Femur (tissue), 1 donor: ENCODE data around the gene NSUN4.
A peak's percentile ranks its signal among the peaks of the same experiment; 100 is the strongest.
"Not testable (repeated sequence)": the region's sequence is repeated elsewhere in the genome, so short reads cannot be mapped to it uniquely, and the experiment has no call there.

Experiments
- DNase-seq: peaks from one replicate; pipeline ENCODE4 v3.0.0-alpha.2; 2017

NSUN4 gene

DNA sequence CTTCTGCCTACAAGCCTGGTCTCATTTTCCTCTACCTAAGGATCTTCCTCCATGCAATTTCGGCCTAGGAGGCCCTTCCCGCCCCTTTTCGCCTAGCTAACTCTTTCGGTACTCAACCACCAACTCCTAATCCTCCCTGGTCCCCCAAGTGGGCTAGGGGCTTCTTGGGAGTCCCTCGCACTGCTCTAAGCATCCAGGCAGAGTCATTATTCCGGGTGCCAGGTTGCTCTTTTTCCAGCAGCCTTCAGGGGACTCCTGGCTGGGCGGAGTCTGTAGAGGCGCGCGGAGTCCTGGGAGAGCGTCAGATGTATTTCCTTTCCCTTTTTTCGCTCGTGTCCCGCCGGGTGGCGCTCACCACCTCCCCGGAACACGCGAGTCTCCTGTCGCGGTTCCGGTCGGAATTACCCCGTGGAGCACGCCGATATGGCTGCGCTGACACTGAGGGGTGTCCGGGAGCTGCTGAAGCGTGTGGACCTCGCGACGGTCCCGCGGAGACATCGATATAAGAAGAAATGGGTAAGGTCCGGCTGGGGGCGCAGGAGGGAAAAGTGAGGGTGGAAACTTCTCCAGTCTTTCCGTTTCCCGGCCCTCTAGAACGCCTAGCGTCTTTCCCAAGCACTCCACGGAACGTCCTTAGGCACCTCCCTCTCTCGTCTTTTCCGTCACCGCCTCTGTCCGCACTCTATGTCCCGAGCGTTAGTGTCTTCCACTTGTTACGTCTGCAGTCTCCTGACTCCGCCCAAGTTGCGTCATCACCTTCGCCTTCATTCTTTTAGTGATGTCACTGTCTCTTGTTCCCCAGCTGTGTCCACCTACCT lies at the start of gene NSUN4:
Gene NSUN4, plus strand, starts transcription at position 404 of the 818 bp plus-strand sequence. Its CDS starts 20 bp downstream, at position 424.
- DNase-seq: peak; percentile 95

DNA sequence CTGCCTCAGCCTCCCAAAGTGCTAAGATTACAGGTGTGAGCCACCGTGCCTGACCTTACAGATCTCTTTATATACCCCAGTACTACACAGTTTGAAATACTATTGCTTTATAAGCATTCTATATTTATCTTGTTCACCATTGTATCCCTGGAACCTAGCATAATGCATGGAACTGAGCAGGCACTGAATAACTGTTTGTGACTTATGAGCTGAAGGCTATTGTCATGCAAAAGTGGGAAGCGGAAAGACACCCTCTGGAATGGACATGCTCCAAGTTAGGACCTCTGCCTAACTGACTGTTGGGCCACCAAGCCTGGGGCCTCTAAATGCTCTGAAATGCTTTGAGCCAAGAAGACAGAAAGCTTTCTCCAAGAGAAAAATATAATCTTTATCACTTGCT lies 45.3 kb upstream of the NSUN4 start:
- DNase-seq: no peak

DNA sequence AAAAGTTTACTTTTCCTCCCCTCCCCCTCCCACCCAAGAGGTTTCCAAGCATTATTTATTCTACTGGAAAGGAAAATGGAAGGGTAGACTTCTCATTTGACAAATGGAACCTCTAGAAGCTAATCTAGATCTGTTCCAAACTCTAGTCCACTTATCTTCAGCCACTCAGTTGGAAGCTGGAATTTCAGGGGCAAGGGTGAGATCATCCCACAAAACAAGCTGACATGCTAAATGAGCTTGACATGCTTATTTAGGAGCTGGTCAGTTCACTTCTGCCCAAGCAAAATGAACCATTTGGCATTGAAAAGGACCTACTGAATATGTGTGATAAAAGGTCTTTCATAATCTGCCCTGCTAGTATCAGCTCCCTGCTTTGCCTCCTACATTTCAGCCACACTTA lies 42.2 kb upstream of the NSUN4 start:
- no peak for DNase-seq

DNA sequence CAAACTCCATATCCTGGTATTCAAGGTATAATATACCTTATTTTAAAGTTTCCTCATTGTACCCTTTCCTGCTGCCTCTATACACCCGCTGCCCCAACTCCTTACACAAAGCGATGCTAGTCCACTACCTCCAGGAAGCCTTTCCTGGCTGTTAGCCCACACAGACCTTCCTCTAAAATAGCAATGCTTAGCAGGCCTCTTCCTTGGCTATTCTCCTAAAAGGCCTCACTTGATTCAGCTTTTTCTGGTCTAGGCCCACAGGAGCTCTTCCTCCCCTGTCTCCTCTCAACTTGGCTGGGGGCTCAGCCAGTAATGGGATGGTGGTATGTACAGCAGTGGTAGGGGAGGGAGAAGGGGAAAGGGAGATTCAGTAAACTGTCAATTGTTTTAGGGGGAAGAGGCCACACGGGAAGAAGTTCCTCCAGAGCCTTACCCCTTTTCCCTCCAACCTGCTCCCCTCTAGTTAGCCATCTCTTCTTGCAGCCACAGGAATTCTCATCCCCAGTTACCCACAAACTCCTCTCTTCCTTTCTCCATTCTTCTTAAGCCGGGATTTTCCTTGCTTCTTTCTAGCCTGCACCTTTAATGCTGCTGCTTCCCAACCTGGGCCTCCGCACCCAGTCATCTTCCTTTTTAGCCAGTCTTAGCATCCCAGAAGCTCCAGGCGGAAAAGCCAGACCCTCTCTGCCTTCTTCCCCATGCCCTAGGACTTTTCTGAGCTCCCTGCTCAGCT lies 39.8 kb upstream of the NSUN4 start:
- DNase-seq: peak; percentile 44

DNA sequence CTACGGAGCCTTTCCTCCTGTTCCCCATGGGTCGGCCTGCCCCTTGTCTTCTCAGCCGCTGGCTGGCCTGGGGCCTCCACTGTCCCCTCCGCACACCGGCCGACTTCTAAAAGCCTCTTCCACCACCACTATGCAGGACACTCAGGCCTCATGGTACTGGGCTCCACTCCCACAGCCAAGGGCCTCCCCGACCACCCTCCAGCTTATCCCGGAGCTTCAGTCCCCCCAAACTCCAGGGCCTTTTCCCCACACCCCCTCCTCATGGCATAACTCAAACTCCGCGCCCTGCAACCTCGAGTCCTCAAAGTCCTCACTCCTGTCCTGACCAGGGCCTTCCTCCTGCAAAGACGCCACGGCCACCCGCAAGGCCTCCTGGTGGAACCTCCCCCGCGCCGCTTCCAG lies 39.2 kb upstream of the NSUN4 start:
- DNase-seq: no peak

DNA sequence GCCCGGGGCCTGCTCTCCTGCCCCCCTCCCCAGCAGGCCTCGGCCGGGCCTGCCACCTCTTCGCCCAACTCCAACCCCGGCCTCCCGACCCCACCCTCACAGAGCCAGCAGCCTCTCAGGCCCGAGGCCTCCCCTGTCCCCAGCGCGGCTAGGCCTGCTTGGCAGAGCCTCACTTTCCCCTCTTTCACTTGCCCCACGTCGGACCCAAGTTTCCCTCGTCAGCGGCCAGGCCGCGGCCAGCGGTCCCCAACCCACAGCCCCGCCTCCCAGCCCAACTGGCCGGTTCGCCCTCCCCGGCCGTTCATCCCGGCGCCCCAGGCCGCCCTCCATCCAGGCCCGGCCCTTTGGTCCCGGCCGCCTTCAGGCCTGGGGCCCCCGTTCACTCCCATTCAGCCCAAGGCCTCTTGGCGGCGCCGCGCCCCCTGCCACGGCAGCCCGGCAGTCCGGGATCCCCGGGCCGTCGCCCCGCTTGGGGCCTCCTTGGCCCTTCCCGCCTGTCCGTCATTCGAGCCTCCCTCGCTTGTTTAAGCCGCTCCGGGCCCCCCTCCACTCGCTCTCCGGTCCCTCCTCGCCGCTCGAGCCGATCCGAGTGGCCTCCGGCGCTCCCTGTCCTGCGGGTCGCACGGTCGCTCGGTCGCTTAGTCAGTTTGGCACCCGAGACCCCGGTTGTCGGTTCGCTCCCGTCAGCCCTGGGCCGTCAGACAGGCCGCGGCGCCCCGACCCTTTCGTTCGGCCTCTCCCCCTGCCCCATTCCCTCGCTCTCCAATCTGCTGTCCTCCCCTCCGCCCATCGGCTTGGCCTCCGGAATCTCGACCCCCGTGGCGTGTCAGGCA lies 38.6 kb upstream of the NSUN4 start:
- peak; percentile 72 for DNase-seq

DNA sequence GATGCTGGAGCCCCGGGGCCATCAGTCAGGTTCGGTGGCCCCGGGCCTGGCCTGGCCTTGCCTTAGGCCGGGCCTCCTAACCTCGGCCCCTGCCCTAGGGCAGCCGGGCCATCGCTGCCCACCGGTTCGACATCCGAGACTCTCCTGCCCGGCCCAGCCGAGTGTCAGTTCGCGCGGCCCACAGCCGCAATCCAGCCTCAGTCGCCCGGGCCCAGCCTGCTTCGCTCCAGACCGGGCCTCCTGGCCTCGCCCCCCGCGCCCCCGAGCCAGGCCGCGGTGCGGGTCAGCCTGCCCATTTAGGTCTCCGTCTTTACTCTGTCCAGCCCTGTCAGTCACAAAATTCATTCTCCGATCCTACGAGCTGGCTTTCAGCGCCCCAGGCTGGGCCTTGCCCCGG lies 38.0 kb upstream of the NSUN4 start:
- DNase-seq: no peak

DNA sequence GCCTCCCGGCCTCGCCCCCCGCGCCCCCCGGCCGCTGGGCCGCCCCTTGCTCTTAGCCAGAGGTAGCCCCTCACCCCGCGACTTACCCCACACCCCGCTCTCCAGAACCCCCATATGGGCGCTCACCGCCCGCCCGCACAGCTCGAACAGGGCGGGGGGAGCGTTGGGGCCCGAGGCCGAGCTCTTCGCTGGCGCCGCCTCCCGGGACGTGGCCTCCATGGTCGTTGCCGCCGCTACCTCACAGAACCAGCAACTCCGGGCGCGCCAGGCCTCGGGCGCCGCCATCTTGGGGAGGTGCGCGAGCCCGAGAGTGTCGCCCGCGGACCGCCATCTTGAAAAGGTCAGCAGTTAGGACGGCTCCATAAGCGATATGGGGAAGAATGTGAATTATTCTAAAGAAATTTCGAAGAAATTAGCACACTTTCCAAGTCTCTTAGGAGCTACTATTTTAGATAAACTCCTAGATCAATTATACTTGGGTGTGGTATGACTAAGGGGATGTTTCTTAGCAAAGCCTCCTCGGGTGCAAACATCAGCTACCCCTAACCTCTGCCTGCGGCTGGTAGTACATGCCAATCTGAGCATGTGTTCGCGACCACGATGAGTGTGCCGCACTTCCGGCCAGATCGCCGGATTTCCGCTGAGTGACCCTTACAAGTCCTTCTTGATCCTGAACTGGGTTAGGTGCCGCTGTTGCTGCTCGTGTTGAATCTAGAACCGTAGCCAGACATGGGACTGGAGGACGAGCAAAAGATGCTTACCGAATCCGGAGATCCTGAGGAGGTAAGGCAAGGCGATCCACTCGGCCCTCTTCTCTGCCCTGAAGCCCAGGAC lies 37.4 kb upstream of the NSUN4 start, which contains the start of the genes LRRC41 and UQCRH:
Gene LRRC41, minus strand, starts transcription at position 579 of the 834 bp plus-strand sequence. Its CDS starts 294 bp downstream, at position 285.
Gene UQCRH, plus strand, starts transcription at position 661 of the 834 bp plus-strand sequence. Its CDS starts 69 bp downstream, at position 730.
- DNase-seq: peak; percentile 97

DNA sequence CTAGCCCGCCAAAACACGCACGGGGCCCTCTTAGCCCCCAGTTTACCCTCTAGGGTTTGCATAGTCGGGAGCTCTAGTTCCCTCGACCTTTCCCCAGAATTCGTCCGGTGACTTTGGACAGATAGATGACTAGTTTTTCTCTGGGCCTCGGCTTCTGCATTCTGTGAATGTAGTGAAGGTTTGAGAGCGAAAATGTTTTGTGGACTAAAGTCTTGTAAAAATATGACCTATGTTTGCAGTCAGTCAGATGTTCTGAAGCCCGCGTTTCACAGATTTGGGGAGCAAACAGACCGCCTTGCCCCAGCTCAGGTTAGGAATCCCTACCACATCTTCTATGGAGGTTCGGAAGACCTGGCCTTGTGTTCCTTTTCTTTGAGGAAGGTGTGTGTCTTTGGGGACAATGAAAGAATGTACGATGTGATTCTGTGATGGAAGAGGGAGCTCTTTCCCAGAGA lies 36.7 kb upstream of the NSUN4 start:
- no peak for DNase-seq

DNA sequence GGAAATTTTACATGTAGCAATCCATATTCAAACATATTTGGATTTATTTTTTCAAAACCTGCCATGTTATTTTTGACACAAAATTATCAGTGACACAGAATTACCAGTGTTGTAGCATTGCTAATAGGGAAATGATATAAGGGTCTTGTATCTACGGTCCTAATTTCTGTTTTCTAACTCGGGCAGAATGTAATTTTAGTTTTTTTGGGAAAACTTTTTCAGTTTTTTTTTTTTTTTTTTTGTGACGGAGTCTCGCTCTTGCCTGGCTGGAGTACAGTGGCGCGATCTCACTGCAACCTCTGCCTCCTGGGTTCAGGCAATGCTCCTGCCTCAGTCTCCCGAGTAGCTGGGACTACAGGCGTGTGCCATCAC lies 34.5 kb upstream of the NSUN4 start:
- DNase-seq: no peak

DNA sequence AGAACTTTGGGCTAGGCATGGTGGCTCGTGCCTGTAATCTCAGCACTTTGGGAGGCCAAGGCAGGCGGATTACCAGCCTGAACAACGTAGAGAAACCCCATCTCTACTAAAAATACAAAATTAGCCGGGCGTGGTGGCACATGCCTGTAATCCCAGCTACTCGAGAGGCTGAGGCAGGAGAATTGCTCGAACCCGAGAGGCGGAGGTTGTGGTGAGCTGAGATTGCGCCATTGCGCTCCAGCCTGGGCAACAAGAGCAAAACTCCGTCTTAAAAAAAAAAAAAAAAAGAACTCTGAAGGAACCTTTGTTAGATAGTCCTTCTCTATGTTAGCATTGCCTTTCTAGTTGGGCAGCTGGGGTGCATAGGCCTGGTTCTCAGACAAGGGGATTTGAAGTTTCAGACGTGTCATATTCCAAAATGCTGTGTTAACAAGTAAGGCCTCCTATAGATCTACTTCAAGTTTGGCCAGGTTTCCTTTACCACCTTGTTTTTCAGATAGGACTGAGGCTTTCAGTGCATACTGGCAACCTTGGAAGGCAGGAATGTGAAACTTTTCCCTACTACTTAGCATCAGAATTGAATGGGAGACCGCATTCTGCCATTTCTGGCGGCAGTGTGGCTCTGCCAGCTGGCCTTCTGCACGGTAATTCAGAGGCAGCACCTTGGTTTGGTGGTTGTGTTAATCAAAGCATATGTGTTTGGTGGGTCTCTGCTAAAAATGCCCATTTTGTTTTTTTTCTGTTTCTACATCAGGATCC lies 31.0 kb upstream of the NSUN4 start:
- no peak for DNase-seq

DNA sequence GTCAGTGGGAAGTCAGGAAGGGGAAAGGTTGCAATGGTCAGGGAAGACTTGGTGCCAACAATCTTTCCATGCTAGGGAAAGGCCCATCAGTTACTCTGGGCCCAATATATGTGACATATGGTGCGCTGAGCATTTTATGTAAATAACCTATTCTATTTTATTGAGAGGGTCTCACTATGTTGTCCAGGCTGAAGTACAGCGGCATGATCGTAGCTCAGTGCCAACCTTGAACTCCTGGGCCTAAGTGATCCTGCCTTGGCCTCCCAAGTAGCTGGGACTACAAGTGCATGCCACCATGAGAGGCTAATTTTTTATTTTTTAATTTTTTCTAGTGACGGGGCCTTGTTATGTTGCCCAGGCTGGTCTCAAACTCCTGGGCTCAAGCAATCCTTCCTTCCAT lies 30.3 kb upstream of the NSUN4 start:
- DNase-seq: no peak

DNA sequence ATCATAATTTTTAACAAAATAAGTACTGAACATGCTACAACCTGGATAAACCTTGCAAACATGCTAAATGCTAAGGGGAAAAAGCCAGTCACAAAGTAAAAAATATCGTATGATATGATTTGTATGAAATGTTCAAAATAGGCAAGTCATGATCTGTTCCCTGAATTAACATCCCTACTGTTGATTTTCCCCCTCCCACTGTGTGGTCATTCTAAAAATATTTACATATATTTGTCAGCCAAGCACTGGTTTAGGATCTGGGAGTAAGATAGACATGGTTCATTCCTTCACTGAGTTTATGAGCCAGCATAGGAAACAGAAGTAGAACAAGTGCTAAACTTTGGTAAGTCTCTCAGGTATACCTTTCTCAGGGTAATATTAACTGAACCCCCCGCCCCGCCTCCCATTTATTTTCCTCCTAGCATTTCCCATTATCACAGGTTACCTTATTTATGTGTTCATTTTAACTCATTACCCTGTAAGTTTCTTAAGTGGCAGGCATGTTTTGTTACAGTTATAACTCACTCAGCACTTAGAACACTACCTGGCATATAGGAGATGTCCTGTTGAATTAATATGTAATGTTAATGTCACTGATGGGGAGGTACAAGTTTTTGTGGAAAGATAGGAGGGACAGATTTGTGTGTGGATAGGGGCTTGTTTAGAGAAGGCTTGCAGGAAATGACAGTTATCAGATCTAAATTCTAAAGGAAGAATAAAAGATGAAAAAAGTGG lies 24.8 kb upstream of the NSUN4 start:
- no peak for DNase-seq

DNA sequence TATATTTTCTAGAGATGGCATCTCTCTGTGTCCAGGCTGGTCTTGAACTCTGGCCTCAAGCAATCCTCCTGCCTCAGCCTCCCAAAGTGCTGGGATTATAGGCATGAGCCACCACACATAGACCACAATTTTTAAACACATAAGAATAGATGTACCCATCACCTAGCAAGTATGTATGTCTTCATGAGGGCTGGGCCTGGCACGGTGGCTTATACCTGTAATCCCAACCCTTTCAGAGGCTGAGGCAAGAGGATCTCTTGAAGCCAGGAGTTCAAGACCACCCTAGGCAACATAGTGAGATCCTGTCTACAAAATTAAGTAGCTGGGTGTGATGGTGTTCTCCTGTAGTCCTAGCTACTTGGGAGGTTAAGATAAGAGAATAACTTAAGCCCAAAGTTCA lies 23.3 kb upstream of the NSUN4 start:
- DNase-seq: no peak

DNA sequence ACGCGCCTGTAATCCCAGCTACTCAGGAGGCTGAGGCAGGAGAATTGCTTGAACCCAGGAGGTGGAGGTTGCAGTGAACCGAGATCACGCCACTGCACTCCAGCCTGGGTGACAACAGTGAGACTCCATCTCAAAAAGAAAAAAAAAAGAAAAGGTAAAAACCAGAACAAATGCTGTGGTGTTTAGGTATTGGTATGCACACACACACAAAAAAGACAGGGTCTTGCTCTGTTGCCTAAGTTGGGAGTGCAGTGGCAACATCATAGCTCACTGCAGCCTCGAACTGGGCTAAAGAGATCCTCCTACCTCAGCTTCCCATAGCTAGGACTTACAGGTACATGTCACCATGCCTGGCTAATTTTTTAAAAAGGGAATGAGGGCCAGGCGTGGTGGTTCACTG lies 21.3 kb upstream of the NSUN4 start:
- not testable (repeated sequence) for DNase-seq

DNA sequence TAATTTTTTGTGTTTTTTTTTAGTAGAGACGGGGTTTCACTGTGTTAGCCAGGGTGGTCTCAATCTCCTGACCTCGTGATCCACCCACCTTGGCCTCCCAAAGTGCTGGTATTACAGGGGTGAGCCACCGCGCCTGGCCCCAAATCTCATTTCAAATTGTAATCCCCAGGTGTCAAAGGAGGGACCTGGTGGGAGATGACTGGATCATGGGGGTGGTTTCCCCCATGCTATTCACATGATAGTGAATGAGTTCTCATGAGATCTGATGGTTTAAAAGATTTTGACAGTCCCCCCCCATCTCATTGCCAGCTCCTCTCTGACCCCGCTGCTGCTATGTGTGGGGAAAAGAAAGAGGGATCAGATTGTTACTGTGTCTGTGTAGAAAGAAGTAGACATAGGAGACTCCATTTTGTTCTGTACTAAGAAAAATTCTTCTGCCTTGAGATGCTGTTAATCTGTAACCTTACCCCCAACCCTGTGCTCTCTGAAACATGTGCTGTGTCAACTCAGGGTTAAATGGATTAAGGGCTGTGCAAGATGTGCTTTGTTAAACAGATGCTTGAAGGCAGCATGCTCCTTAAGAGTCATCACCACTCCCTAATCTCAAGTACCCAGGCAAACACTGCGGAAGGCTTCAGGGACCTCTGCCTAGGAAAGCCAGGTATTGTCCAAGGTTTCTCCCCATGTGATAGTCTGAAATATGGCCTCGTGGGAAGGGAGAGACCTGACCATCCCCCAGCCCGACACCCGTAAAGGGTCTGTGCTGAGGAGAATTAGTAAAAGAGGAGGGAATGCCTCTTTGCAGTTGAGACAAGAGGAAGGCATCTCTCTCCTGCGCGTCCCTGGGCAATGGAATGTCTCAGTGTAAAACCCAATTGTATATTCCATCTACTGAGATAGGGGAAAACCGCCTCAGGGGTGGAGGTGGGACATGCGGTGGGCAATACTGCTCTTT lies 20.4 kb upstream of the NSUN4 start:
- DNase-seq: not testable (repeated sequence)

DNA sequence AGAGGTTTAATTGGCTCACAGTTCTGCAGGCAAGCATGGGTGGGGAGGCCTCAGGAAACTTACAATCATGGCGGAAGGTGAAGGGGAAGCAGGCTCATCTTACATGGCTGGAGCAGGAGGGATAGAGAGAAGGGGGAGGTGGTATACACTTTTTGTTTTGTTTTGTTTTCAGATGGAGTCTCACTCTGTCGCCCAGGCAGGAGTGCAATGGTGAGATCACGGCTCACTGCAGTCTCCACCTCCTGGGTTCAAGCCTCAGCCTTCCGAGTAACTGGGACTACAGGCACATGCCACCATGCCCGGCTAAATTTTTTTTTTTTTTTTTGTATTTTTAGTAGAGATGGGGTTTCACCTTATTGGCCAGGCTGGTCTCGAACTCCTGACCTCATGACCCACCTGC lies 18.4 kb upstream of the NSUN4 start:
- not testable (repeated sequence) for DNase-seq

DNA sequence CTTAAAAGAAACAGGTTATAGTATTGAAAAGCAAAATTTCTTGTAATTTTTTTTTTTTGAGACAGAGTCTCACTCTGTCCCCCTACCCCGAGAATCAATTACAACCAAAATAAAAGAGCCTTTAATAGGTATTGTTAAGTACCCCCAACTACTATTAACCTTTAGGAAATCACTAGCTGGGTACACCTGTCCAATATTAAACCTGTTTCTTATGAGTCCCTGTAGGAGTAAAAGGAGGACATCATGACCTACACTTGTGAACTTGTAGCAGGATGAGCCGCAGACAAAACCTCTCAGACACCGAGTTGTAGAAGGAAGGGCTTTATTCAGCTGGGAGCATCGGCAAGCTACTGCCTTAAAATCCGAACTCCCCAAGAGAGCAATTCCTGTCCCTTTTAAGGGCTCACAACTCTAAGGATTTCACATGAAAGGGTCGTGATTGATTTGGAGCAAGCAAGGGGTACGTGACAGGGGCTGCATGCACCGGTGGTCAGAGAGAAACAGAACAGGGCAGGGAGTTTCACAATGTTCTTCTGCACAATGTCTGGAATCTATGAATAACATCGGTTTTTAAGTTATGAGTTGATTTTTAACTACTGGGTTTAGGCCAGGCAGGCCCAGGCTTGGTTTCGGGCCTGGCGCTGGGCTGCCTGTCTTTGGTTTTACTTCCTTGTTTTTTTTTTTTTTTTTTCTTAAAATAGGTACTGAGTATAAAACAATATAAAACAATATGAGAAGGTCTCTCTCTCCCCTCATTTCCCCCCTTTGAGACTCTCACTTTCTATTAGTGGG lies 15.1 kb upstream of the NSUN4 start:
- DNase-seq: not testable (repeated sequence)
